GM18499 (cell line): ENCODE results near the gene HPSE2.
"Not testable (repeated sequence)": the region's sequence is repeated elsewhere in the genome, so short reads cannot be mapped to it uniquely, and the experiment has no call there.

ENCODE experiments used
- ATAC-seq: cut with Tn5 transposase; IDR thresholded peaks from one replicate; pipeline ENCODE4 v1.9.1; 2021; ENCODE audit warnings: moderate number of reproducible peaks; ENCODE audit not compliant: insufficient read depth, unreplicated experiment

HPSE2 gene

DNA sequence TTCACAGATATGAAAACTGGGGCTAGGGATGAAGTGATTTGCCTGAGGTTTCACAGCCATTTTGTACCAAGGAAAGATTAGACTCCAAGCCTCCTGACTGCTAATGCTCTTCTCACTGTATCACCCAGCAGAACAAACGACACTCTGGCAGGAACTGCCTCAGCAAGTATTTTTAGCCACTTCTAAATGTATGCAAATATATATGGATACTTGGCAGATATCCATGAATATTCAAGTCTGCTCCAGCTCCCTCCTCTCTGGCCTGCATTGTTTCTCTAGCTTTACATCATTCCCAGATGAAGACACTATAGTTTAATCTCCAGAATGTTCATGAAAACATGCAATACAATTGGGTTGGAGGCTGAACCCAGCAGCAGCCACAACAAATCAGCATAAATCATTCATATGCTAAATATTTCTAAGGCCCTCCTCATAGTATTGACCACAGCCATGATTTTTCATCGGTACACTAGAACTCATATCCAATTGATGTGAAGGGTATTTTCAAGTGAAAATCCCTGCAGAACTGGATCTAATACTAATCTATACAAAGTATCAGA, 65.5 kb downstream of the HPSE2 start:
- no peak for ATAC-seq

- ATAC-seq = no peak
These were observed 74.5 kb downstream of the HPSE2 start for GRCh38 chr10:99161165-99161564.

- ATAC-seq = no peak
These were observed 92.0 kb downstream of the HPSE2 start for GRCh38 chr10:99143651-99144050.

DNA sequence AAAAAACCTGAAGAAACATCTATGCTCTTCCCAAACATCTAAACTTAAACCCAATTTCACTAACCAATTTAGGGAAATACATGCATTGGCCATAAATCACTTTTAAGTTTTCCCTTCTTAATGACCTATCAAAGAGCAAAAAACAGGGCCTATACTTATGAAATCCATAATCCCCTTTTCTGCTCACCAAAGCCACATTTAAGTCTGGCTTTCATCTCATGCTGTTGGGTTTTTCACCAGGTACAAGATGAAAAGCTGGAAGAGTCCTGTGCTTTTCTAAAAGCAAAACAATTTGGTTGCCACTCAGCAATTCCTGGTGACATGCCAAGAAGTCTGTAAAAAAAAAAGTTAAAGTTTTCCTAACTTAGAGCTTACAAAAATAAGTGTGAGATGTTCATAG, 92.6 kb downstream of the HPSE2 start:
- ATAC-seq = no peak

GRCh38 chr10:99132897-99133296, 102.8 kb downstream of the HPSE2 start:
- not testable (repeated sequence) for ATAC-seq

GRCh38 chr10:99125879-99126278, 109.8 kb downstream of the HPSE2 start:
- ATAC-seq = no peak

GRCh38 chr10:99124376-99124775, 111.3 kb downstream of the HPSE2 start:
- ATAC-seq = no peak

DNA sequence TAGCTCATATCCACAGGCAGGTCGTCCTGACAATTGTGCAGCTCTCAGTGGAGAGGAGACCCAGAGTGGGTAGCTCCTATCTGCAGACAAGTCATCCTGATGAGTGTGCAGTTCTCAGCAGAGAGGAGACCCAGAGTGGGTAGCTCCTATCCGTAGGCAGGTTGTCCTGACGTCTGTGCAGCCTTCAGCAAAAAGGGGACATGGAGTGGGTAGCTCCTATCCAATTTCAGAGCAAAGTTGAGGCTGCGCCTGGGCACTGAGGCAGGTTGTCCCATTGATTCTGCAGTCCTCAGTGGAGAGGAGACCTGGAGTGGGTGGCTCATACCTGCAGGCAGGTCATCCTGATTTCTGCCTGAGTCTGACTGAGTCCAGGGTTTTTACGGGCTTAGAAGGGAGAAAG, 111.8 kb downstream of the HPSE2 start:
- no peak for ATAC-seq

- no peak for ATAC-seq
These were observed 112.3 kb downstream of the HPSE2 start for GRCh38 chr10:99123336-99123735.

DNA sequence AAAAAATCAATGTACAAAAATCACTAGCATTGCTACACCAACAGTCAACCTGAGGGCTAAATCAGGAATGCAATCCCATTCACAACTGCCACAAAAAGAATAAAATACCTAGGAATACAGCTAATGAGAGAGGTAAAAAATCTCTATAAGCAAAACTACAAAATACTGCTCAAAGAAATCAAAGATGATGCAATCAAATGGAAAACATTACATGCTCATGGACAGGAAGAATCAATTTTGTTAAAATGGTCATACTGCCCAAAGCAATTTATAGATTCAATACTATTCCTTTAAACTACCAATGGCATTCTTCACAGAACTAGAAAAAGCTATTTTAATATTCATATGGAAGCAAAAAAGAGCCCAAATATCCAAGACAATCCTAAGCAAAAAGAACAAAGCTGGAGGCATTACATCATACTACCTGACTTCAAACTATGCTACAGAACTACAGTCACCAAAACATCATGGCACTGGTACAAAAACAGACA, 116.3 kb downstream of the HPSE2 start:
- no peak for ATAC-seq

DNA sequence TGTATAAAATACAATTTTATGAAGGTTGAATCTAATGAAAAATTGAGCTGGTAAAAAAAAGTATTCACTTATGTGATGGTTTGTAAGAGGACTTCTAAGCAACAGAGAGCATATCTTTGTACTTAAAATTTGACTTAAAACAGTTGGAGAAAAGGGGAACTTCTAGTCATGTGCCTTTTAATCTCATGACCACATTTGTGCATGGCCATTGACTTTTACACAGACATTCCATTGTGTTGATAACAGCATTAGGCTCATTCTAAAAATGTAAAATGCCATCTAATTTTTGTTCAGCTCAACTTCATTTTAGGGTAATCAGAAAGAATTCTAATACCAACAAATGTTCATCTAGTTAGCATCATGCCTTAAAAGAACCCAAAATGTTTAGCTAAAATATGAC, 119.9 kb downstream of the HPSE2 start:
- ATAC-seq = no peak

GRCh38 chr10:99085358-99085757, 150.3 kb downstream of the HPSE2 start:
- no peak for ATAC-seq

DNA sequence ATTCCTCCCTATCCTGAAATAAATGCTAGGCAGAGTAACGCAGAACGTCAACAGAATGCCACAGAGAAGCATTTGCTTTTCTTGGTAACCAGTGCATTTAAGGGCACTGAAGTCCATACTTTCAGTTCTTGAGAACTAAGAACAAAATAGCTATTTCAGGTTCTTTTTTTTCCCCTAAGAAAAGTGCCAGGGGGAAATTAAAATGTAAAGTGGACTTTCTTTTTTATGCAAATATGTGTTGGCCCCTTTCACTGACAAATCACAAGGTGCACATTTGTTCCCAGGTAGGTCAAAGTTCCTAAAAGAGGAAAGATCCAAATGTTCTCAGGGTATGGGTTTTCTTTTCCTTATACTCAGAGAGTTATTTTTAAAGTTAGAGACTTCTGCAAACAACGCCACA, 151.5 kb downstream of the HPSE2 start:
- no peak for ATAC-seq

DNA sequence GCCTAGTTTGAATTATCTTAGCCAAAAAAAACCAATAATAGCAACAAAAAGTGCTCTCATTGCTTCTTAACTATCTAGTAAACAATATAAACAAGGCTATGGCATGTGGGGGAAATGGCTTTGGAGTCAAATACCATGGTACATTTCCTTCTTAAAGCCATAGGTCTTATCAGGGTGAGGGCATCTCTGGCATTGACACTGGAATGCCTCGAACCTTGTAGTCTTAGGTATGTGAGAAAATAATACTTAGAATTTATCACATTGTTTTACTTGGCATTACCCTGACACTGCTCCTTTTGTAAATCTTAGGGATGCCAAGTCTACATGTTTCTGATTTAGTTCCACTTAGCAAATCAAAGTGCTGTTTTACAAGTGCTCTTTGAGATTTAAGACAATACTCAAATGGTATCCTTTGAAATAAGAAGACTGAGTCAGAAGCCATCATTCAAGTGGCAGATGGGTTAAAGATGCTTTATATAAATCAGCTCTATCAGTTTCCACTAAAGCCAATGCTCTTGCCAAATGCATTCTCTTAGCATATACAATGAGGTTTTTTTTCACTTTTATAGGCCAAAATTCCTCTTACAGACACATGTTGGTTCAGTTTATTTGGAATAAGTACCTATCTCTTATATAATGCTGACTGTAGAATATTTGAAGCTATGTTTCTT, 155.2 kb downstream of the HPSE2 start:
- no peak for ATAC-seq

- ATAC-seq = no peak
These were observed 173.1 kb downstream of the HPSE2 start for GRCh38 chr10:99062591-99062990.

- ATAC-seq = no peak
These were observed 176.9 kb downstream of the HPSE2 start for GRCh38 chr10:99058762-99059161.

DNA sequence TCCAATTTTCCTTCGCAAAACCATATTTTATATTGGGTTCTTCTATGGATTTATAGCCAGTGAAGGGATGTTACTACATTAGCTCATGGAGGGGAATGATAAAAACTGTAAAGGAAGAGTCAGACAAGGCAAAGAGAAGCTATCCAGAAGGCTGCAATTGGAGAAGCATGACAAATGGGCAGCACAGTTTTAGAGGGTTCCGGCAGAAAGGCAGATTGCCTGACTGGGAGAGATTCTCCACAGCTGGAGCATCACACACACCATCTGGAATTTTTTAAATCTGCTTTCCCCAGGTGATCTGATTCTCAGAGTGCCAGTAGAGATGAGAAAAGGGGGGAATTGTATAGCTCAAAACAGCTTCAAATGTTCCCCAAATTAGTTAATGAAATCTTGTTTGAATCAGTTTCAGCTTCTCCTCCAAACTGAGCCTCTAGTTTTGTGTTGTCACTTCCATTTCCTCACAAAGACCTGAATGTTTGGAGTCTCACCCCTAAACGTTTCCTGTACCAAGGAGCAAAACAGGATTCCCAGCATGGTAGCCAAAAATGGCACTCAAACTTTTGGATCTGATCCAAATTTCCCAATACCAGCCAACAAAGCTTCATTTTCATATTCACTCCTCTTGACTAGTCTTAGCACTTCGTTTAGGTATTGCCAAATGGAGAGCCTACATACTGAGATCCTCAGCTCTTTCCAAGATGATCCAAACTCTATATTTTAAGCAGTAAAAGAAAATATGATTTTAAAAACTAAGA, 177.5 kb downstream of the HPSE2 start:
- ATAC-seq = no peak

DNA sequence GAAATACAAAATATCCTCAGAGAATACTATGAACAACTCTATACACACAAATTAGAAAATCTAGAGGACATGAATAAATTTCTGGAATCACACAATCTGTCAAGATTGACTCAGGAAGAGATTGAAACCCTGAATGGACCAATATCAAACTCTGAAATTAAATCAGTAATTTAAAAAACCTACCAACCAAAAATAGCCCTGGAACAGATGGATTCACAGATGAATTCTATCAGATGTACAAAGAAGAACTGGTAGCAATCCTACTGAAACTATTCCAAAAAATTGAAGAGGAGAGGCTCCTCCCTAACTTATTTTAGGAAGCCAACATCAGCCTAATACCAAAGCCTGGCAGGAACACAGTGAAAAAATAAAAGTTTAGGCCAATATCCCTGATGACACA, 190.0 kb downstream of the HPSE2 start:
- no peak for ATAC-seq

DNA sequence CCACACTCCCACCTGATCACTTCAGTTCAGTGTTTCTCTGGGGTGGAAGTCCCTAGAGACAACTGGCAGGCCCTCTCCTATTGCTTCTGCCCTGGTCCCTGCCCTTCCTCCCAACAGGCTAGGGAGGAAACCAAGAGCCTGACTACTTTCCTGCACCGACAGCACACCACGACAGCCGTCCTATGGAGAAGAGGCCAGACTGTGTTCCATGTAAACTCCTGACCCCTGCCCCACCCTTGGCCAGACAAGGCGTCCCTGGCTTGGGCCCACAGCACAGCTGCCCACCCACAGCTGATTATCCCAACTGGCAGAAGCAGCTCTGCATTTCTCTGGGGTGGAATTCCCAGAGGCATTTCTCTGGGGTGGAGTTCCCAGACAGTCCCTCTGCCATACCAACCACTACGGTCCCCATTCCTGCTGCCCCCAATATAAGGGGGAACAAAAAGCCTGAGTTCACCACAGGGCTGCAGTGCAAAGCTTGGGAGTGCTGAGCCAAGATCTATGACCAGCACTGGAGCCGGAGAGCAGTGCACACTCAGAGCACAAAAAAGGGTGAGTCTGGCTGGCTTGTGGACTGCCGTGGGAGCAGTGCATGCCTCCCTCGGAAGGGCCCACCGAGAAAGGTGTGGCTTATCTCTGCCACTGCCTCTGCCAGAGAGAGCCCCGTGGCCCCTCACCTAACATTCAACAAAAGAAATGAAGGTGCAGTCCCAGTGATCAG, 193.4 kb downstream of the HPSE2 start:
- no peak for ATAC-seq

- no peak for ATAC-seq
These were observed 194.2 kb downstream of the HPSE2 start for GRCh38 chr10:99041468-99041867.

- ATAC-seq = no peak
These were observed 221.8 kb downstream of the HPSE2 start for GRCh38 chr10:99013885-99014284.
